HEK293 (cell line): ENCODE measurements around the gene CELF1.

ENCODE experiments used
- CTCF ChIA-PET: fragments of 350-600 bp; formaldehyde crosslinking; extraction: SDS; loops from one replicate; lab custom pipeline; 2021; ENCODE audit warnings: antibody characterized with exemption; lab: Yijun Ruan, JAX
- POLR2A ChIA-PET: fragments of 300-600 bp; formaldehyde crosslinking; extraction: SDS; loops from one replicate; lab custom pipeline; 2020; ENCODE audit warnings: antibody characterized with exemption, inconsistent platforms; lab: Yijun Ruan, JAX
- H3K27ac ChIP-seq: fragments of 200-500 bp; sonication (Bioruptor generic); 2 replicates; pipeline ENCODE4 v1.5.1; 2014; ENCODE audit warnings: low read depth, low read length, control low read depth, inconsistent platforms; ENCODE audit errors: extremely low read depth
- H3K36me3 ChIP-seq, 2 experiments: fragments of 200-500 bp in 1 of 2; sonication (Bioruptor generic) in 1 of 2; 1 replicate in 1 of 2; 2 replicates in 1 of 2; pipeline ENCODE4 v1.5.1; 2014 to 2017; ENCODE audit warnings: inconsistent platforms in 2 of 2, low read length in 2 of 2; ENCODE audit not compliant: control insufficient read depth in 2 of 2, insufficient read depth in 1 of 2
- H3K4me1 ChIP-seq: fragments of 200-500 bp; sonication (Bioruptor generic); 2 replicates; pipeline ENCODE4 v1.5.1; 2014; ENCODE audit warnings: mild to moderate bottlenecking, low read length, inconsistent platforms; ENCODE audit not compliant: control insufficient read depth, insufficient read depth
- H3K4me3 ChIP-seq: 2 replicates; pipeline ENCODE4 v1.5.1; 2011; ENCODE audit warnings: low read depth, mild to moderate bottlenecking, control low read depth, low read length, moderate library complexity
- H3K9me3 ChIP-seq: fragments of 200-500 bp; sonication (Bioruptor generic); 2 replicates; pipeline ENCODE4 v1.5.1; 2014; ENCODE audit warnings: low read depth, low read length, inconsistent platforms; ENCODE audit not compliant: control insufficient read depth, insufficient read depth
- FEZF1 ChIP-seq: fragments of 450-650 bp; formaldehyde crosslinking; IDR thresholded peaks from 2 replicates; pipeline ENCODE4 v1.5.1; 2016; ENCODE audit warnings: missing biosample characterization, missing genetic modification characterization
- HOXC10 ChIP-seq: sonication (generic); formaldehyde crosslinking; IDR thresholded peaks from 2 replicates; pipeline ENCODE4 v1.8.1; 2023; ENCODE audit warnings: mild to moderate bottlenecking, missing genetic modification reagents
- ZBTB11 ChIP-seq: fragments of 450-650 bp; formaldehyde crosslinking; conservative IDR thresholded peaks from 2 replicates; pipeline ENCODE4 v1.5.1; 2016; ENCODE audit warnings: low read depth, missing biosample characterization, missing genetic modification characterization
- ZBTB17 ChIP-seq: fragments of 450-650 bp; formaldehyde crosslinking; IDR thresholded peaks from 2 replicates; pipeline ENCODE4 v1.5.1; 2016; ENCODE audit warnings: missing biosample characterization, missing genetic modification characterization
- ZBTB8A ChIP-seq: fragments of 450-650 bp; formaldehyde crosslinking; IDR thresholded peaks from 2 replicates; pipeline ENCODE4 v1.5.1; 2016; ENCODE audit warnings: missing biosample characterization, missing genetic modification characterization
- ZNF335 ChIP-seq: fragments of 450-650 bp; formaldehyde crosslinking; conservative IDR thresholded peaks from 2 replicates; pipeline ENCODE4 v1.5.1; 2016; ENCODE audit warnings: missing biosample characterization, missing genetic modification characterization
- ZNF354C ChIP-seq: fragments of 450-650 bp; formaldehyde crosslinking; IDR thresholded peaks from 2 replicates; pipeline ENCODE4 v1.5.1; 2016; ENCODE audit warnings: missing biosample characterization, missing genetic modification characterization, low read depth, borderline replicate concordance
- ZNF366 ChIP-seq: fragments of 450-650 bp; formaldehyde crosslinking; conservative IDR thresholded peaks from 2 replicates; pipeline ENCODE4 v1.5.1; 2016; ENCODE audit warnings: missing biosample characterization, missing genetic modification characterization
- ZNF37A ChIP-seq: fragments of 450-650 bp; IDR thresholded peaks from 2 replicates; pipeline ENCODE4 v1.5.1; 2018; ENCODE audit warnings: missing biosample characterization, missing genetic modification characterization
- ZNF548 ChIP-seq: fragments of 450-650 bp; formaldehyde crosslinking; IDR thresholded peaks from 2 replicates; pipeline ENCODE4 v1.5.1; 2016; ENCODE audit warnings: missing biosample characterization, missing genetic modification characterization
- ZNF626 ChIP-seq: fragments of 450-650 bp; sonication (Bioruptor Pico); formaldehyde crosslinking; IDR thresholded peaks from 2 replicates; pipeline ENCODE4 v1.5.1; 2018; ENCODE audit warnings: missing biosample characterization, missing genetic modification characterization, inconsistent platforms
- ZNF658 ChIP-seq: fragments of 450-650 bp; formaldehyde crosslinking; IDR thresholded peaks from 2 replicates; pipeline ENCODE4; 2016; ENCODE audit warnings: missing biosample characterization, missing genetic modification characterization
- ZNF660 ChIP-seq: fragments of 450-650 bp; IDR thresholded peaks from 2 replicates; pipeline ENCODE4 v1.5.1; 2018; ENCODE audit warnings: missing biosample characterization, mild to moderate bottlenecking, missing genetic modification characterization
- ZNF776 ChIP-seq: fragments of 450-650 bp; formaldehyde crosslinking; IDR thresholded peaks from 2 replicates; pipeline ENCODE4 v1.5.0; 2017; ENCODE audit warnings: missing biosample characterization, missing genetic modification characterization, borderline replicate concordance

CELF1 gene

GRCh38 chr11:47593934-47594855 lies 41.3 kb upstream of the CELF1 start, which contains the start of gene C1QTNF4:
TSS of gene C1QTNF4 (minus strand) at chr11:47594411. CDS start at chr11:47590810, 3,601 bp downstream.
- TF ChIP-seq ZNF366 (tag by site-specific recombination) (0 out of 2 replicates have a peak, but pooled peaks have one; percentile 41), FEZF1 (tag by site-specific recombination) (no peak), ZBTB17 (tag by site-specific recombination) (peak; percentile 15; the same call in 1 of the 2 replicates), ZNF626 (tag by site-specific recombination) (no peak), ZNF548 (tag by site-specific recombination) (no peak)
- POLR2A ChIA-PET, result interaction anchor here (0.5 to 0.7 kb wide), 3 partner anchors 10 to 18 kb away, joined by 3 to 7 read pairs (median 4); partner anchors contain the start of genes KBTBD4 and NDUFS3
- CTCF ChIA-PET, result interaction anchor here (1.3 kb wide), 1 partner anchor 23 kb away, joined by 3 read pairs; no protein-coding TSS in a partner anchor
- Histone ChIP-seq H3K27ac (no peak within 1 kb of the TSS), H3K4me1 (no peaks in the 10 kb centered on the region), H3K9me3 (no peaks in the 10 kb centered on the region), H3K4me3 (peak within 1 kb of the TSS; percentile 44), H3K36me3 (no peaks in the 10 kb centered on the region)

- no peak overlapping the region for H3K27ac ChIP-seq
- ChIA-PET POLR2A (no interaction called here), CTCF (interaction anchor here (1.3 kb wide), 1 partner anchor 24 kb away, joined by 3 read pairs; no protein-coding TSS in a partner anchor)
Observed at GRCh38 chr11:47593492-47593933, 40.6 kb upstream of the CELF1 start.

GRCh38 chr11:47592970-47593369 lies 40.0 kb upstream of the CELF1 start:
- POLR2A ChIA-PET, result no interaction called here
- Histone ChIP-seq H3K4me1 (no peaks in the 10 kb centered on the region), H3K36me3 (no peaks in the 10 kb centered on the region), H3K9me3 (no peaks in the 10 kb centered on the region), H3K4me3 (no peak overlapping the region), H3K27ac (no peak overlapping the region)
- no peak for TF ChIP-seq ZNF660 (tag by site-specific recombination)
- CTCF ChIA-PET, result interaction anchor here (0.6 kb wide), 2 partner anchors 28 to 518 kb away, joined by 3 to 4 read pairs; no protein-coding TSS in a partner anchor

More at GRCh38 chr11:47593492-47593933, 40.6 kb upstream of the CELF1 start:
- Histone ChIP-seq H3K4me3 (peak overlapping the region; percentile 44), H3K36me3 (no peaks in the 10 kb centered on the region), H3K4me1 (no peaks in the 10 kb centered on the region), H3K9me3 (no peaks in the 10 kb centered on the region)
- TF ChIP-seq ZBTB17 (tag by site-specific recombination), result peak; percentile 81; the same call in 1 of the 2 replicates
- no peak for TF ChIP-seq ZNF37A (tag by site-specific recombination)
- TF ChIP-seq ZNF335 (tag by site-specific recombination), result peak; percentile 27; the same call in 1 of the 2 replicates
- no peak for TF ChIP-seq ZBTB11 (tag by site-specific recombination)
- no peak for TF ChIP-seq ZNF776 (tag by site-specific recombination)
- TF ChIP-seq ZNF354C (tag by site-specific recombination), result no peak
- TF ChIP-seq HOXC10 (CRISPR knock-in tag), result no peak
- no peak for TF ChIP-seq ZNF658
- TF ChIP-seq ZBTB8A (tag by site-specific recombination), result no peak
